Left ventricle myocardium superior (tissue), 1 donor: Measurements from ENCODE around the gene SAMD1. TPM values are rescaled to one million over a fixed set of nuclear protein-coding genes. Genes with fewer than 3 reads are reported as not detected.

Source experiments
- ATAC-seq: fragments of 200-7000 bp; cut with Tn5 transposase; one replicate; pipeline ENCODE4 v1.9.1; 2020; ENCODE audit warnings: mild to moderate bottlenecking, moderate library complexity
- DNase-seq: peaks from one replicate; pipeline ENCODE4 v3.0.0-alpha.2; 2020
- intact Hi-C: fragments of 100-400 bp; cut with micrococcal nuclease; formaldehyde crosslinking; loops from one replicate; pipeline ENCODE4 v1.11.0; 2022
- total RNA-seq: library from RNA; stranded (reverse); fragmentation: NEBNext Ultra II Directional; extraction: Animal tissue kit (Norgen Biotek cat#: 25700); gene quantifications from one replicate; pipeline ENCODE4 v1.2.1, GENCODE V29; 2021
- donor health status: DM: no; HTN: yes; CAD: no; lungs with severe emphysema.

The SAMD1 gene
- total RNA-seq, 1 donor from 2014 or later: 58.0 TPM

DNA sequence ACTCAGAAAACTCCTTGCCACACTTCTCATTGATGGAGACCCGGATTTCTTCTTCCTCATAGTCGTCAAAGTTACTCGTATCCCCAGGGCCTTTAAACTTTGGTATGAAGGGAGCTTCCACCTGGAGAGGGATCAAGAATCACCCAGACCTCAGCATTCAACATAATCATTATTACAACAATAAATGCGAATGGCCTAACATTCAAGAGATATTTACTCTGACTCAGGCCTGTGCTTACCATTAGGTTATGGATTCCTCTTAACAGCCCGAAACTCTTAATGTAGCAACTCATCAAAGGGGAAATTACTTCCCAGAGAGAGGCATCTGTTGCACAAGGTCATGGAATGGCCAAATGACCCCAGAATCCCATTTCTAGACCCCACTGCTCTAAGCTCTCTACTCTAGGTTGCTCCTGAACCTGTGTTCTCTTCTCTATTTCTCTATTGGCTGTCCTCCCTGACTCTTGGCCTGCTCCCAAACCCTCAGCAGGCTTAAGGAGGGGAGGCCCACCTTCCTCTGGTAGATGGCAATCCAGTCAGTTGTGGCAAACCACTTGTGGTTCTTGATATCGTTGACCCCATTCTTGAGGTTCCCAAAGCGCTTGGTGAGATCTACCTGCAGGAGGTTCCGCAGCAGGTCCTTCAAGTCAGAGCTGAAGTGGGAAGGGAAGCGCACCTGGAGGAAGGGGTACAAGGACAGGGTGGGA lies 2.7 kb upstream of the SAMD1 start:
- no peak for DNase-seq
- intact Hi-C loops: no loop called here
- no peak for ATAC-seq

DNA sequence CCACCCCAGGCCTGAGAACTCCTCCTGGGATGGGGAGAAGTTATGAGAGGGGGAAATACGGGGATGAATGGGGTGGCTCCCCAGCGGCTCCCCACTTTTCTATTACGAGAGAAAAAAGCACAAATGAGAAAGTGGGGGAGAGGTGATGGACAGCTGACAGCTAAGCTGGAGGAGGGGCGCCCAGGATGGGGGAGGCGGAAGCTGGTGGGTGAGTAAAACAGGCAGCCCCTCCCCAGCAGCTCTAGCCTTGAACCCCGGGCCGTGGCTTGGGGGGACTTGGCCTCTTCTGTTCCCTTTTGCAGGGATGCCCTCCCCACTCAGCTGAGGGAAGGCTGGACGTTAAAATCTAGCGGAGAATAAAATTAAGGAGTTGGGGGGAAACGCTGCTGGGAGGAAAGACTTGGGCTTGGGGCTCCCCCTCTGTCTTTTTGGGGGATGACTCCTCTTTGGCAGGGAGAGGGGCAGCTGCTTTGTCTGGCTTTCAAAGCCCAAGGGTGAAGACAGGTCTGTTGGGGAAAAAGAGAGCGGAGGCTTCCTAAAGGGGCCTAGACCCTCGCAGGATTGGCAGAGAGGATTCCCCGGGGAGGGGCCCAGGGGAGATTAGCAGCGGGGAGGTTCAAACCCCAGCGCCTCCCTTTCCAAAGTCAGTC lies 1.4 kb upstream of the SAMD1 start:
- peak; percentile 46 for DNase-seq
- intact Hi-C loops: no loop called here
- ATAC-seq: no peak

DNA sequence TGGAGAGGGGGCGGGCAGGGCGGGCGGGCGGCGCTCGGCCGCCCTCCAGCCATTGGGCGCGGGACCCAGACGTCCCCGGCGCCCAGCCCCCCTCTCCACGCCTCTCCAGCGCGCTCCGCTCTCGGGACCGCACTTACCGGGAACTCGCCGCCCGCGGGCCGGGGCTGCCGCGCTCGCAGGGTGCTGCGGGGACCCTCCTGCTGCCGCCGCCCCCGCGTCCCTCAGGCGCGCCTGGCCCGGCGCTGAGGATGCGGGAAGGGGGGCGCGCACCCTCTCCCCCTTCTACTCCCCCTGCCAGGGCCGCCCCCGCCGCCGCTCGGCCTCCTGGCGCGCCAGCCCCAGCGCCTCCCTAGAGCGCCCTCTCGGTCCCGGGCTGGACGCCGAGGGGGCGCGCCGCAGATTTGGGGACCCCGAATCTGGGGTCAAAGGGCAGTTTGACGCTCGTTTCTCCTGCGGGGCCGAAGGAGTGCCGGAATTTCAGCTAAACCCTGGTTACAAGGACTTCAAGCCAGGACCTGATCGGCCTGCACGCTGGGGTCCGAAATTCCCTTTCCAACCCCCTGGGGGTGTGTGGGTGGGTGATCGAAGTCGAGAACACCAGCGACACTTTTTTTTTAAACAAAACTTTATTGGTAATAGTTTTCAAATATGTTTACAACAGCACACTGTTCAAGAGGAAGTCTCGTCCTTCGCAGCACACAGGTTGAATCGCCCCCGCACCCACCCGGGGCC lies 696 bp upstream of the SAMD1 start:
- intact Hi-C loops: no loop called here
- ATAC-seq (peak; percentile 88), DNase-seq (no peak)

DNA sequence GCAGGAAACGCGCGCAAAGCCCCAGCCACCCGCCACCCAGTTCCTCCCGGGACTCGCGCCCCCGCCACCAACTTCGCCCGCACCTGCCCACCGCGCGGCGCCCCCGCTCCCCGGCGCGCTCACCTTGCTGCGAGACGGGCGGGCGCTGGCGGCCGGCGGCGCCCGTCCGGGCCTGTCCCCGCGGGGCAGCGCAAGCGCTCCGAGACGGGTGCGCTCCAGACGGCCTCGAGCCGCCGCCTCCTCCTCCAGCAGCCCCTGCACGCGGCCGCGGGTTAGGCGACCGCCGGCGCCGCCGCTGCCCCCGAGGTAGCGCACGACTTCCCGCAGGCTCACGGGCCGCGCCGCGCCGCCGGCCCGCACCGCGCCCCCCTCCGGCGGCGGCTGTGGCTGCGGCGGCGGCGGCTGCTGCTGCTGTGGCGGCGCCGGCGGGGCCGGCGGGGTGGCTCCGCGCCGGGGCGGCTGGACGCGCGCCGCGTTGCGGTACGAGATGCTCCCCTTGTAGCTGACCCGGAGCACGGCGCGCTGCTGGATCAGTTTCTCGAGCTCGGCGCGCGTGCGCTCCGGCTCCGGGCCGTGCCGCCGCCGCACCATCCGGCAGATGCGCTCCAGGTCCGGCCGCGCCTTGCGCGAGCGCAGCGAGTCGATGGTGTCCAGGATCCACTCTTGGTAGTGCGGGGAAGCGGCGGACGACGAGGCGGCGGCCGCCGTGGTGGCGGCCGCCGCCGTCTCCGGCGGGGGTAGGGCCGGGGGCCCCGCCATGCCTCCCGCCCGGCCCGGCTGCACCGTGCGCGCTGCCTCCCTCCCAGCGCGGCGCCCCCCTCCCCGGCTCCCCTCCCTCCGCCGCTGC lies 666 bp downstream of the SAMD1 start:
- intact Hi-C loops: no loop called here
- DNase-seq (peak; percentile 79), ATAC-seq (peak; percentile 9)

DNA sequence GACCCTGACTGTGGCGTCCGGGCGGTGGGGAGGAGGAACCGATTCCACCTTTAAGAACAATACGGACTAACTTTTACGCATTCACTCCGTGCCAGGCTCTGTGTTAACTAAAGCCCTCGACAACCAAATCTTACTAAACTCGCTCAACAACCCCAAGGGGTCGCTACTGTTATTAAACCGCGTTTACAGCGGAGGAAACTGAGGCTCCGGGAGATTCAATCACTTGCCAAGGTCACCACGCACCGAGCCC lies 1.2 kb downstream of the SAMD1 start:
- no peak for DNase-seq
- intact Hi-C loops: no loop called here
- ATAC-seq: no peak

DNA sequence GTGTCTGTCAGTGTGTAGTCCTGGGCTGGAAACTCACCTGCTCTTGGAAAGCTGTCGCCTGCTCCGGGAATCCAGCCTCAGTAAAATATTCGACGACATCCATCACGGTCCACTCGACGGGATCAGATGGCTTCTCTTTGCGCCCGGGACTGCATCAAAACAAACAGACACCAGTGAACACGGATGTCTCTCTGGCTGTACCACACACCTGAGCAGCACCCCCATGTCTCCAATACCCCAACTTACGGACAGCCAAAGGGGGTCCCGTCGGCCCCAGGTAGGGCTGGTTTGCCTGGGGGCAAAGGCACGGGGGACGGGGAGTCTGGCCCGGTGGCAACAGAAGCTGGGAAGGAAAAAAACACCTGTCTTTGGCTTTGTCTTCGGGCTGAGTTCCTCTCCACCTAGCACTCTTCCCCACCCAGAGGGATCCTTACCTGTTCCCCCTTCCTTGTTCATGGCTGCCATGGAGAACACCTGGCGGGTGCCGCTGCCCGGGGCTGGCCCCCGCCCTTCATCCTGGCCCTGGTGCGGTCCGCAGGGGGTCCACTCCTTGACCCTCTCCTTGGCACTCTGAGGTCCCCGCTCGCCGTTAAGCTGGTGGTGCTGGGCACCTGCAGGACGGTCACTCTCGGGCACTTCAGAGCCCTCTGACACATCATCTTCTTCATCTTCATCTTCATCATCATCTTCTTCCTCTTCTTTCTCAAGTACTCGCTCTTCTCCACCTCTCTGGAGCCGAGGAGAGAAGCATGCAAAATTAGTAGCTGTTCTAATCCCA lies 1.7 kb downstream of the SAMD1 start:
- DNase-seq (no peak), ATAC-seq (no peak)
- intact Hi-C loops: no loop called here

DNA sequence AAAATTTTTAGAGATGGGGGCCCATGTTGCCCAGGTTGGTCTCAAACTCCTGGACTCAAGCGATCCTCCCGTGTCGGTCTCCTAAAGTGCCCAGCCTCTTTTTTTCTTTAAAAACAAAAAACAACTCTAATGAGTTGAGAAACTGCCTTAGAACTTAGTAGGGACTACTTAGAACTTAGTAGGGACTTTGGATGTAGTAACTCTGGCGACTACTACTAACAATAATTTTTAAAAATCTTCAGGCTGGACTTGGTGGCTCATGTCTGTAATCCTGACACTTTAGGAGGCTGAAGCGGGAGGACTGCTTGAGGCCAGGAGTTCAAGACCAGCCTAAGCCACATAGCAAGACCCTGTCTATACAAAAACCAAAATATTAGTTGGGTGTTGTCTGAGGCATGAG lies 4.5 kb downstream of the SAMD1 start:
- DNase-seq: no peak
- intact Hi-C loops: no loop called here
- ATAC-seq: no peak

DNA sequence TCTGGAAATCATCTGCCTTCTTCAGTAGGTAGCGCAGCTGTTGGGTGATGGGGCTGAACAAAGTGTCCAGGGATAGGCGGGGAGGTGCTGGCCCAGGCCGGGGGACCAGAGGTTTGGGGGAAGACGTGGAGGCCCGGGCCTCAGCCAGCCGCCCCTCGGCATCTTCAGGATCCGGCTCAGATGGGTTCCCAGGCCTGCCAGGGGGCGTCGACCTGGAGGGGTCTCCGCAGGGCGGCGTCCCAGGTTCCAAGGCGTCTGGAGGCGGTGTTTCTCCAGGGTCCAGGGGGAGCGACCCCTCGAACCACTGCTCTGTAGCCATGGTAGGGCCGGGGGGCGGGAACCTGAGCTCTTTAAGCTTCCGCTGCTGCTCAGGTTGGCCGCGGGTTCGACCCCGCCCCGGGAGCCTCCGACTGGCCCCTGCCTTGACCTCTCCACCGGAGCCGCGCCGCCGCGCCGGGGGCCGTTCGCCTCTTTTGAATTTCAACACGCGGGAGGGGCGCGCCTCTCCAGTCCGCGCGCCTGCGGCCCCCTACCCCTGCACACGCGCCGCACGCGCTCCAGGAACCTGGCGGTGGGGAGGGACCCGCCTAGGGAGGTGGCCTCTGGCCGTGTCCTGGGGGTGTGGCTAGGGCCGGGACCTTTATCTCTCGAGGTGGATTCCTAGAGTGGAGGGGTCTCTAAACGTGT lies 5.1 kb downstream of the SAMD1 start, which contains the start of gene C19orf67:
Gene C19orf67, minus strand, starts transcription at position 475 of the 687 bp plus-strand sequence. Its CDS starts 156 bp downstream, at position 319.
- ATAC-seq (no peak), DNase-seq (no peak)
- intact Hi-C loops: no loop called here

DNA sequence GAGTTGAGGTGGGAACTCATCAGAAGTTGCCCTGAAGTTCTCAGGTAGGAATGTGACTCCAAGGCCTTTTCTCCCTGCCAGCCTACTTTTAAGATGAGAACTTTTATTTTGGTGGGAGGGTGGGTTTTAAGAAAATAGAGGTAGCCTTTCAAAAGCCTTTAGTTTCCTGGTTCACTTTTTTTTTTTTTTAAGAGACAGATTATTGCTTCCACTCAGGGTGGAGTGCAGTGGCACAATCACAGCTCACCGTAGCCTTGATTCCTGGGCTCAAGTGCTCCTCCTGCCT lies 7.9 kb downstream of the SAMD1 start:
- ATAC-seq: no peak

DNA sequence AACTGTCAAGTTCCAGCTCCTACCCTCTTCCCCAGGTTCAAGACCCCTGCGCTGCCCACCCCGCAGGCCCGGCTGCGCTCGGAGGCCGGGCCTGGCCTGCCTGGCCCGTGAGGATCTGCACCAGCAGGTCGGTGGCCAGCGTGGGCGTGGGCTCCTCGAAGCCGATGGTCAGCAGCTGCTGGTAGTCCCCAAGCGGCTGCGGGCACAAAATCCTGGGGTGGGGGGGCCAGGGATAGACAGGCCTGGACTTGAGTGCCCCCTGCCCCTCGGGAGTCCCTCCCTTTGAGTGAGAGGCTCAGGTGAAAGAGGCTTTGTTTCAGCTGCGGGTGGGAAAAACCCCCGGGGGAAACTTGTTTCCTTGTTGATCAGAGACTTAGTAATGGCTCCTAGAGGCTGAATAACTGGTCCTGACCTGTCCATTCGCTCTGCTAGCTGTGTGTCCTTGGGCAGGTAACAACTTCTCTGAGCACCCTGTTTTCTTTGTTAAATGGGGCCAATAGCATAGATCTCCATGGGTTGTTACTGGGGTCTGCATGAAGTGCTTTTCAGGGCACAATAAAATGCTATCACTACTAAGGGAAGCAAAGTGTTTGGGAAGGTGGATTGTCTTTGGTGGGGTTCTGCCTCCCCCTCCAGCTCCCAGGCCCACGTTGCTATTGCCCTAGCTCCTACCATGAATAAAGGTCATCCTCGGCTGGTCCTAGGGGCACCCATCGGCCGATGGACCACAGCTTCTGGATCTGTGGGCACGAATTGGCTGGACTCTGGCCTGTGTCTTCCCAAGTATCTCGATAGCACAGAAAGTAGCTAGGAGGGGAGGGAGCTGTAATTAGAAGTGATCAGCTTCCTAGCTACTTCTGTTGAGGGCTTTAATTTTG lies 8.5 kb downstream of the SAMD1 start:
- ATAC-seq (no peak), DNase-seq (peak; percentile 63)
- intact Hi-C loops: no loop called here

More for the DNA sequence above, 7.9 kb downstream of the SAMD1 start:
- DNase-seq: no peak
- intact Hi-C loops: no loop called here

DNA sequence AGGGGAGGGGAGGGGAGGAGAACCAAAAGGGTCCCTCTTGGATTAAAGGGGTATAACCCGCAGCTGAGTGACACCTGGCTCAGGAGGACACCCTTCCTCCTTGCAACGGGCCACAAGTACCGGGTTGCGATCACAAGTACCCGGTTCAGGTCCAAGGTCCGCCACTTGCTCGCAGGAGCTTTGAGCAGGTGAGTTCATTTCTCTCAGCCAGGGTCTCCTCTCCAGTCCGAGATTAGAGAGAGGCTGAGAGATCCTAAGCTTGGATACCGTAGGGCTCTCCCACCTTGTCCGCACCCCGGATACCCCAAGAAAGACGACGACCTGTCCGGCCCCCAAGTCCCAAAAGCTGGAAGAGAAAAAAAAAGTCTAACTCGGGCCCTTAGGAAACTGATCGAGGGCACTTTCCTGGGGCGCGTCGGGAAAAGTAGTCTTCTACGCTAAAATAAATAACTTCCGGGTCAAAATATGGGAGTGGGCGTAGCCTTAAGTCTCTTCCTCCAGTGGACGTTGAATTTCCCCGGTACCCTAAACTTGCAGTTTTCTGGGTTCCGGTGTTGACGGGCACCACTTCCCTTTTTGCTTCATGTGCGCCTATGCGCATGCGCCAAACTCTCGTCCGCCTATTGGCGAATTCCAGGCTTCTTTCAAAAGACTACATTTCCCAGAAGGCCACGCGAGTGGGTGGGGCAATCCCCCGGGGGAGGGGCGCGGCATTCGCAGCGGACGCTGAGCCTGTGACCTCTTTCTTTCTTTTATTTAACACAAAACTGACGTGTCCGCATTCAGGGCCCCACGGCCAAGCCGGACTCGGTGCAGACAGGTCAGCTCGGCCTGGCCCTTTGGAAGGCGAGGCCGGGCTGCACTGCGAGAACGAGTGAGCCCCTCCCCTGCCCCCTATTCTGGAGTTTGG lies 9.4 kb downstream of the SAMD1 start:
- DNase-seq: peak; percentile 98
- intact Hi-C loops: no loop called here
- ATAC-seq: peak; percentile 93

DNA sequence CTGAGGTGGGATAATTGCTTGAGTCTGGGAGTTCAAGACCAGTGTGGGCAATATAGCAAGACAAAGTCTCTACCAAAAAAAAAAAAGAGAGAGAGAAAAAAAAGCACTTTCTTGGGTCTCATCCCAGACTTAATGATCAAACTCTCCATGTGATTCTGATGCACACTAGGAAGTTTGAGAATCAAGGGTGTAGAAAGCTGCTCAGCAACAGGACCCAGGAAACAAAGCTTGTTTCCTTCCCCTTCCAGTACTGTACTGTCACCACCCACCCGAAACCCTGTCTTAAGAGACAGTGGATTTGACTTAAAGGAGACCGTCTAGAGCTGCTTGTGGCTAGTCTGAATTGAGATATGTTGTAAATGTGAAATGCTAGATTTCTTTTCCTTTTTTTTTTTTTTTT lies 12.1 kb downstream of the SAMD1 start:
- DNase-seq (no peak), ATAC-seq (no peak)
- intact Hi-C loops: no loop called here

DNA sequence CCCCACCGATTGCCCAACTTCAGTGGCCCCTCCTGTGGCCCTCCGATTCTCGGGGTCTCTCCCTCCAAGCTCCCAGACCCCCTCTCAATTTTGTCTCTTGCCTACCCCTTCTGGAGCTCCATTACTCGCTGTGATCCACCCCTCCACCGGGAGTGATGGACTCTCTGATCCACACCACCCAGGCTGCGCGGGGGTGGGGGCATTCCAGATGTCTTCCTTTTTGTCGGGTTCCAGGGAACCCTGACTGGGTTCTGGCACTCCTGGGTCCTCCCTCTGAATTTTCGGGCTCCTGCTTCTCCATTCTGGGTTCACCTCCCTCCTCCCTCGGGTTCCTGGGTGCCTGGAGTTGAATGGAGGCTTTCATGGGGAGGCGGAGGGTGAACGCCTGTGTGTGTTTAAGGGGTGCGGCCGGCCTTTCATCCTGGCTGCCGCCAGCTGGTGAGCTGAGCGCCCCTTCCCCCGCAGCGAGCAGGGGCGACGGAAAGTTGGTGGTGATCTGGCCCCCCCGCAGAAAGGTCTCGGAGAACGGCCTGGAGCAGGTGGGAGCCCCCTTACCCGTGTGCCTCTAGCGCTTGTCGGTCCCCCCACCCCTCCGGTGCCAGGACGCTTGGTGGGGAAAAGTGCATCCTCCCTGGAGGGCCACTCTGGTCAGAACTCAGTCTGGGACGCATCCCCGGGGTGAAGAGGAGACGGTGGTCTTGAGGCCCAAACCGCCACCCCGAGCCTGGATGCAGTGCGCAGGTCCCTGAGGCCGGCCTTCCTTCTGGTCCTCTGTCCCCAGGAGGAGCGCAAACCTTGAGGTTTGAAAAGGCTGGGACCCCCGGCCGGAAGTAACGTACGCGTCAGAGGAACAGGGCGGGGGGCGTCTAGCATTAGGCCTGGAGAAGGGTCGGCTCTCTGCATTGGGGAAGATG lies 16.4 kb downstream of the SAMD1 start:
- intact Hi-C loops: loop anchor here (5.0 kb wide), 1 partner anchor 192 kb away; no protein-coding TSS in a partner anchor
- DNase-seq (no peak), ATAC-seq (peak; percentile 1)

DNA sequence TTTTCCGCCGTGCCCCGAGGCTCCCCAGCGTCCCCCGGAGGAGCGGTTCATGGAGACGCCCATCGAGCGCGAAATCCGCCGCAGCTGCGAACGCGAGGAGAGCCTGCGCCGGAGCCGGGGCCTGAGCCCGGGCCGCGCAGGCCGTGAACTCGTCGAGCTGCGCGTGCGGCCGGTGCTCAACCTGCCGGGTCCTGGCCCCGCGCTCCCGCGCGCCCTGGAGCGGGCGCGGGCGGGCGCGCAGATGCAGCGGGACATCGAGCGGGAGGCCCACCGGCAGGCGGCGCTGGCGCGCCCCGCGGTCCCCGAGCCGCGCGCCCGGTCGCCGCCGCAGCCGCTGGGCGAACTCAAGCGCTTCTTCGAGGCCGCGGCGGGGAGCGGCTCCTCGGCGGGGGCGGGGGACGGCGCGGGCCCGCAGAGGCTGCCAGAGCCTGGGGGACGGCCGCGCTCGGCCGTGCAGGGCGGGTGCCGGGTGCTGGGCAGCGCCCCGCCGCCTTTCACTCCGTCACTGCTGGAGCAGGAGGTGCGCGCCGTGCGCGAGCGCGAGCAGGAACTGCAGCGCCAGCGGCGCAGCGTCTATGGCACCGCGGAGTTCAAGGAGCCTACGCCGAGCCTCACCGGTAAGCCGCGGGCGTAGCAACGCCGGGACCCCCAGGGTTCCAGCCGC lies 17.2 kb downstream of the SAMD1 start:
- ATAC-seq (peak; percentile 46), DNase-seq (peak; percentile 90)
- intact Hi-C loops: loop anchor here (5.0 kb wide), 1 partner anchor 191 kb away; no protein-coding TSS in a partner anchor
